GM23248 (cell line): Measurements from ENCODE around the gene HNF4A. TPM values are rescaled to one million over a fixed set of nuclear protein-coding genes. Genes with fewer than 3 reads are reported as not detected.

ENCODE experiments used
- DNase-seq: peaks from one replicate; pipeline ENCODE4 v3.0.0-alpha.2; 2015
- H2AFZ ChIP-seq: fragments of 200-600 bp; sonication (generic); 2 replicates; pipeline ENCODE4 v1.6.1; 2016; ENCODE audit warnings: antibody characterized with exemption
- H3F3A ChIP-seq: fragments of 200-600 bp; sonication (generic); 2 replicates; pipeline ENCODE4 v1.6.1; 2016; ENCODE audit warnings: mild to moderate bottlenecking, antibody characterized with exemption, mixed run types; ENCODE audit not compliant: insufficient read depth
- H3K27ac ChIP-seq: fragments of 200-600 bp; sonication (generic); 2 replicates; pipeline ENCODE4 v1.5.1; 2016; ENCODE audit warnings: mild to moderate bottlenecking
- H3K27me3 ChIP-seq: fragments of 200-600 bp; sonication (generic); replicated peaks from 2 replicates; pipeline ENCODE4 v1.6.1; 2016; ENCODE audit warnings: mild to moderate bottlenecking; ENCODE audit not compliant: insufficient read depth
- H3K36me3 ChIP-seq: fragments of 200-600 bp; sonication (generic); 2 replicates; pipeline ENCODE4 v1.6.1; 2016; ENCODE audit warnings: low read depth, mild to moderate bottlenecking
- H3K4me1 ChIP-seq: fragments of 200-600 bp; sonication (generic); 2 replicates; pipeline ENCODE4 v1.6.1; 2016; ENCODE audit warnings: mild to moderate bottlenecking; ENCODE audit not compliant: insufficient read depth
- H3K4me2 ChIP-seq: fragments of 200-600 bp; sonication (generic); one replicate; pipeline ENCODE4 v1.6.1; 2016; ENCODE audit warnings: mild to moderate bottlenecking; ENCODE audit not compliant: unreplicated experiment
- H3K4me3 ChIP-seq: fragments of 200-600 bp; sonication (generic); 2 replicates; pipeline ENCODE4 v1.5.1; 2016; ENCODE audit warnings: mild to moderate bottlenecking
- H3K79me2 ChIP-seq: fragments of 200-600 bp; sonication (generic); 2 replicates; pipeline ENCODE4 v1.6.1; 2016; ENCODE audit warnings: mild to moderate bottlenecking; ENCODE audit not compliant: insufficient read depth
- H3K9ac ChIP-seq: fragments of 200-600 bp; sonication (generic); 2 replicates; pipeline ENCODE4 v1.6.1; 2016; ENCODE audit warnings: mild to moderate bottlenecking
- H3K9me2 ChIP-seq: fragments of 200-600 bp; sonication (generic); 2 replicates; pipeline ENCODE4 v1.6.1; 2016; ENCODE audit warnings: mixed run types, mild to moderate bottlenecking, moderate library complexity; ENCODE audit not compliant: insufficient read depth
- H3K9me3 ChIP-seq: fragments of 200-600 bp; sonication (generic); one replicate; pipeline ENCODE4 v1.6.1; 2017; ENCODE audit warnings: low read depth
- H4K20me1 ChIP-seq: fragments of 200-600 bp; sonication (generic); 2 replicates; pipeline ENCODE4 v1.6.0; 2016; ENCODE audit not compliant: insufficient read depth
- EZH2 ChIP-seq: fragments of 200-600 bp; sonication (generic); IDR thresholded peaks from 2 replicates; pipeline ENCODE4 v1.6.1; 2018; ENCODE audit warnings: antibody characterized with exemption, mild to moderate bottlenecking; ENCODE audit not compliant: insufficient read depth, poor library complexity, severe bottlenecking
- EZH2phosphoT487 ChIP-seq: fragments of 200-600 bp; sonication (generic); IDR thresholded peaks from 2 replicates; pipeline ENCODE4 v1.6.1; 2018; ENCODE audit warnings: antibody characterized with exemption, moderate library complexity, mild to moderate bottlenecking, low read depth; ENCODE audit not compliant: insufficient read depth
- WGBS, 2 experiments: methylation state at CpG; one replicate each; pipeline ENCODE4 v1.1.6; 2015 to 2017; ENCODE audit warnings: low lambda C conversion rate in 2 of 2, low coverage in 1 of 2; ENCODE audit errors: missing lambda C conversion rate in 2 of 2; 5-methylcytosine and 5-hydroxymethylcytosine counted together
- in situ Hi-C: fragments of 300-500 bp; cut with MboI; formaldehyde crosslinking; loops from 2 replicates; pipeline ENCODE4 v1.15.0; 2020
- polyA plus RNA-seq: library from polyadenylated mRNA; unstranded; fragments of >200 nt; fragmentation: Nextera tagmentation; extraction: Ambion mirVana; gene quantifications from 2 replicates; pipeline ENCODE4 v1.2.1, GENCODE V29; 2016
- total RNA-seq: library from RNA; depleted of rRNA; stranded (reverse); fragments of >200 nt; shearing (Covaris generic); gene quantifications from 2 replicates; pipeline ENCODE4 v1.2.3, GENCODE V29; 2014

The HNF4A gene
- total and polyA plus RNA-seq, 2 experiments from 2014 or later: not detected

DNA sequence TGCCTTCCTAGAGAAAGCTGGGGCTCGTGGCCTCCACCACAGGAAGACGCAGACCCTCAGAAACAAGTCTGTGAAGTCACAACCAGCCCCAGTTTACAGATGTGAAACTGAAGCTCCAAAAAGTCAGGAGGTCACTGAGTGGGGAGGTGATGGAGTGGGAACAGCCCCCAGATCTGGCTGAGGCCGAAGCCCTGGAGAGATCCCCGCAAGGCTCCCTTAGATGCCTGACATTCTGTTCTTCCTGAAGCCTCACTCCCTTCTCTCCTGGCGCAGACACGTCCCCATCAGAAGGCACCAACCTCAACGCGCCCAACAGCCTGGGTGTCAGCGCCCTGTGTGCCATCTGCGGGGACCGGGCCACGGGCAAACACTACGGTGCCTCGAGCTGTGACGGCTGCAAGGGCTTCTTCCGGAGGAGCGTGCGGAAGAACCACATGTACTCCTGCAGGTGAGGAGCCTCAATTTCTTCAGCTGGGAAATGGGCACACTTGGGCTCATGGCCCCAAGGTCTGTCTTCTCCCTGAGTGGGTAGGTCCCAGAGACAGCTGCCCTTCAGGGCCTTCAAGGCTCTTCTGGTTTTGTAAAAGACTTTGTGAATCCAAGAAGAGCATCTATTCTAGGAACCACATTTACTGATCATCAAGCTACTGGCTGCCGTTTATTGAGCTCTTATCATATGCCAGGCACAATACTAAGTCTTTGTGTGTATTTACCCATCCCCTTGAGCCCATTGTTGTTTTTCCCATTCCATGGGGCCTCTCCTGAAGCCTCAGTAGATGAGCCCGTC, 50.5 kb downstream of the HNF4A start:
- no peaks in the 10 kb centered on the region for H3K9me3 ChIP-seq
- 0 out of 2 replicates have a peak, but pooled peaks cover 10% of the 10 kb centered on the region for H3F3A ChIP-seq
- no peaks in the 10 kb centered on the region for H3K79me2 ChIP-seq
- no peaks in the 10 kb centered on the region for H3K36me3 ChIP-seq
- H3K27ac ChIP-seq: no peak overlapping the region
- no peak for TF ChIP-seq EZH2phosphoT487
- 89 to 91% methylated on average over 19 to 20 of the region's 20 CpGs for WGBS, 2 experiments
- peaks cover 8% of the 10 kb centered on the region for H3K27me3 ChIP-seq
- H3K4me1 ChIP-seq: peaks cover 14% of the 10 kb centered on the region
- H2AFZ ChIP-seq: no peak overlapping the region
- H4K20me1 ChIP-seq: no peaks in the 10 kb centered on the region
- no peaks in the 10 kb centered on the region for H3K9me2 ChIP-seq
- no peak overlapping the region for H3K4me3 ChIP-seq
- in situ Hi-C loops: no loop called here
- no peak overlapping the region for H3K4me2 ChIP-seq
- DNase-seq: no peak
- no peak overlapping the region for H3K9ac ChIP-seq

DNA sequence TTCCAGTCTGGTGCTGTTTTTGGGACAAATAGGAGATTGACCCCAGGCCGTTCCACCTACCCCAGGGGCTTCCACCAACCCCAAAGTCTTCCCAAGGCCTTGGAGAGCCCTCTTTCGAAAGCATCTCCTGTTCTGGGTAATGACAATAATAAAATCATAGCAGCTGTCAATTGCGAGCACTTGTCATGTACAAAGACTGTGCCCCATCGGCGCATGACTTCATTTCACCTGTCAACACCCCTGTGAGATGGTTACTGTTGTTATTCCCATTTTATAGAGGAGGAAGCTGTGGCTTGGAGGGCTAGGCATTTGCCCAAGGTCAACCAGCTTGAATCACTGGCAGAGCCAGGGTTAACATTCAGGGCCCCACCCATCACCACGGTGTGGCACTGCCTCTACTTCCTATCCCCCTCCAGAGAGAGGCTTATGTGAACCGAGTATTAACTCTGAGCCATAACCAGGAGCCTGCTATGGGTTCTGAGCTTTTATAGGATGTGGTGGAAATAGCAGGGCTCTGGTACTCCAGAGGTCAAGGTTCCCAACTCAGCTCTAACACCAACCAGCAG, 51.2 kb downstream of the HNF4A start:
- no peak overlapping the region for H3K4me3 ChIP-seq
- H3K4me2 ChIP-seq: no peak overlapping the region
- H3K36me3 ChIP-seq: no peaks in the 10 kb centered on the region
- TF ChIP-seq EZH2 (no peak), EZH2phosphoT487 (no peak)
- H3K9me2 ChIP-seq: no peaks in the 10 kb centered on the region
- H4K20me1 ChIP-seq: no peaks in the 10 kb centered on the region
- peaks cover 8% of the 10 kb centered on the region for H3K27me3 ChIP-seq
- in situ Hi-C loops: no loop called here
- H3K9ac ChIP-seq: no peak overlapping the region
- H3K27ac ChIP-seq: no peak overlapping the region
- 0 out of 2 replicates have a peak, but pooled peaks cover 10% of the 10 kb centered on the region for H3F3A ChIP-seq
- H2AFZ ChIP-seq: no peak overlapping the region
- DNase-seq: no peak
- H3K4me1 ChIP-seq: peaks cover 14% of the 10 kb centered on the region
- H3K9me3 ChIP-seq: no peaks in the 10 kb centered on the region
- no peaks in the 10 kb centered on the region for H3K79me2 ChIP-seq
- WGBS, 2 experiments: 80 to 81% methylated on average over 7 of the region's 7 CpGs

DNA sequence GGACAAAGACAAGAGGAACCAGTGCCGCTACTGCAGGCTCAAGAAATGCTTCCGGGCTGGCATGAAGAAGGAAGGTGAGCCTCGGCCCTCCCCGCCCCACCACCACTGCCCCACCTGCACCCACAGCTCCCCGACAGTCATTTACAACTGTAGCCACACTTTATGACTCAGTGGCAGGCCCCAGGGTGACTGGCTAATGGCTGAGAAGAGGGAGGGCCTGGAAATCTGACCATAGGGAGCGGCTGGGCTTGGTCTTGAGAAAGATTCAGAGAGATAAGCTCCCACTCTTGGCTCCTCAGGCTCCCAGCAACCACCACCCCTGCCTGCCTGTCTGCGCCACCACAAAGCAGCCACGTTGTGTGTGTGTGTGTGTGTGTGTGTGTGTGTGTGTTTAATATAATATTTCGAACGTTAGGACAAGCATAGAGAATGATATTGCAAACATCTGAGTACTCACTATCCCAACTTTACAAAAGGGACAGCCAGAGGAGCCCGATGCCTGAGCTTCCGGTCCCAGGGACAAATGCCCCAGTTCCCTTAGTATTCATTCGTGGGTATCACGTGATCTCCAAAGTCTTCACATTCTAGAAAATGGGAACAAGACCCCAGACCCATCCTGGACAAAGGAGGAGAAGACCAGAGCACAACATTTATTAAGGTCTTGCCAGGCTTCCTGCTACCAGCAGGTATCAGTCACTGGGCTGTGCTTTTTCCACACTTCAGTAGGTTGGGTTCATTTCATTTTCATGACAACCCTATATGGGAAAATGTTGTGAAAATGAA, 52.1 kb downstream of the HNF4A start:
- peak; percentile 78 for DNase-seq
- Histone ChIP-seq H3K4me2 (no peak overlapping the region), H3K9me3 (no peaks in the 10 kb centered on the region), H3F3A (0 out of 2 replicates have a peak, but pooled peaks cover 10% of the 10 kb centered on the region), H3K79me2 (no peaks in the 10 kb centered on the region), H3K4me3 (no peak overlapping the region), H3K27ac (no peak overlapping the region), H3K36me3 (no peaks in the 10 kb centered on the region), H3K9me2 (no peaks in the 10 kb centered on the region), H3K27me3 (peaks cover 14% of the 10 kb centered on the region), H4K20me1 (no peaks in the 10 kb centered on the region), H3K9ac (no peak overlapping the region), H2AFZ (no peak overlapping the region), H3K4me1 (peaks cover 14% of the 10 kb centered on the region)
- 62 to 69% methylated on average over 14 of the region's 14 CpGs for WGBS, 2 experiments
- no peak for TF ChIP-seq EZH2
- no peak for TF ChIP-seq EZH2phosphoT487
- in situ Hi-C loops: no loop called here

DNA sequence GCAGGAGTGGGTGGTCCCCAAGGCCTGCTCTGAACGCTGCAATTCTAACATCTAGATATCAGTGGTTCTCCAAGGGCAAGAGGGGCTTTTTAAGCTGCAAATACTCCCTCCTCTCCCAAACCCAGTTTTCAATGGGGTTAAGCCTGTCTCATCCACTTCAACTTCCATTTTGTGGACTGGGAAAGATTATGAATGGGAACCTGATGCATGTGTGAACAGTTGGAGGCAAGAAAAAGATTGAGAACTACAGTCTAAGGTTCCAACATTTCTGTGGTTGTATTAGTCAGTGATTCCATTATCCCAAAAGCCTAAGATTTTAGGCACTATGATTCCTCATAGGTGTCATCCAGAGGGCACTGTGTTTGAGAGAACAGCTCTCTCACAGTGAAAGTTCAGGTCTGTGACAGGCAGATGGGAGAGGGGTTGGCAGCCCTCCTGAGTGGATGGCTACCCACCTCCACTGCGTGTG, 53.7 kb downstream of the HNF4A start:
- no peak overlapping the region for H2AFZ ChIP-seq
- in situ Hi-C loops: no loop called here
- H3K9me2 ChIP-seq: no peaks in the 10 kb centered on the region
- 52 to 73% methylated on average over 2 of the region's 2 CpGs for WGBS, 2 experiments
- H3K79me2 ChIP-seq: no peaks in the 10 kb centered on the region
- TF ChIP-seq EZH2phosphoT487 (0 out of 2 replicates have a peak, but pooled peaks have one; percentile 61), EZH2 (no peak)
- no peaks in the 10 kb centered on the region for H3K36me3 ChIP-seq
- H3F3A ChIP-seq: 0 out of 2 replicates have a peak, but pooled peaks cover 10% of the 10 kb centered on the region
- no peaks in the 10 kb centered on the region for H3K9me3 ChIP-seq
- peaks cover 6% of the 10 kb centered on the region; the same call in 1 of the 2 replicates for H3K27me3 ChIP-seq
- peak overlapping the region; percentile 48 for H3K4me2 ChIP-seq
- H4K20me1 ChIP-seq: no peaks in the 10 kb centered on the region
- peak overlapping the region; percentile 45 for H3K27ac ChIP-seq
- H3K4me3 ChIP-seq: no peak overlapping the region
- no peak overlapping the region for H3K9ac ChIP-seq
- H3K4me1 ChIP-seq: peaks cover 14% of the 10 kb centered on the region
- peak; percentile 91 for DNase-seq
